ENCODE measurements around the gene GIT1. TPM values are rescaled to one million over a fixed set of nuclear protein-coding genes. Genes with fewer than 3 reads are reported as not detected.

Gene GIT1
- total and polyA plus RNA-seq, 2 of the 13 experiments (the other 11 are each of a cell fraction or from before 2014, with no cell fraction given), result 14.2 to 30.8 TPM

DNA sequence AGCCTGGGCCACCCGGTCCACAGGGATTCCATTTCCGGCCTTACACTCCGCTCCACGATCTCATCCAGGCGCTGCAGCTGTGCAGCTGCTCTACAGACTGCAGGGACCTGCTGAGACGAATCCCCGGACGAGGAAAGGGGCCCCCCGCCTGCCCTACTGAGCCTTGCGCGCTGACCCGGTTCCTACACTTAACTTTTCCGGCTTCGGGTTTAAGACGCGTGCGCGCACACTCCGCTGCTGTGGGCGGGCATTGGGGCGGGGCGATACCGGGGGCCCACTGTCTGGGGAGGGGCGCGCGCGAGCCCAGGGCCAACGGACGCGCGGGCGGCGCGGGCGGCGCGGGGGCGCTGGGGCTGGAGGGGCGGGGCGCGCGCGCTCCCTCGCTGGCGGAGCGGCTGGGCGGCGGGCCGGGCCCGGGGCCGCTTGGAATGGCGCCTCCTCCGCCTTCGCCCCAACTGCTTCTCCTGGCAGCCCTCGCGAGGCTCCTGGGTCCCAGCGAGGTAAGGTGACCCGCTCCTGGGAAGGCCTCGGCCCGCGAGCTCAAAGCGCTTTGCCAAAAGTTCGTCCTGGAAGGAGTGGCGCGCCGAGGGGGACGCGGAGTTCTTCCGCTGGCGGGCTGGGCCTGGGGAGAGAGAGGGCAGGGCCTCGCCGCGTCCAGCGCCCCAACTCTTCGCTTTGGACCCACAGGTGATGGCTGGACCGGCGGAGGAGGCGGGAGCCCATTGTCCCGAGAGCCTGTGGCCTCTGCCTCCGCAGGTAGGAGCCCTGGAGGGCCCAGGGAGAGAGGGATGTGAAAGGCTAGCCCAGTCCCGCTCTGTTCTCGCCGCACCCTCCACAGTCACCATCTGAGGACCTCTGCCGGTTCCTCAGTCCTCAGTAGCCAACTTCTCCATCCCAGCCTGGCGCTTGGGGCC is 20.9 kb downstream of the GIT1 start, which contains the start of gene TP53I13 (continued):
- TF ChIP-seq ERF (CRISPR knock-in tag; IDR thresholded peaks at IDR 0.05), result peak; percentile 23; the same call in 1 of the 2 replicates
- no peak for TF ChIP-seq NFIC (IDR thresholded peaks at IDR 0.05; ENCODE audit: low read length)
- TF ChIP-seq ZNF781 (CRISPR knock-in tag; IDR thresholded peaks at IDR 0.05; ENCODE audit: borderline replicate concordance, not compliant biosample characterization), result no peak
- TF ChIP-seq MYPOP (CRISPR knock-in tag; IDR thresholded peaks at IDR 0.05), result peak; percentile 61; the same call in 1 of the 2 replicates
- no peak for TF ChIP-seq ZKSCAN8 (CRISPR knock-in tag; IDR thresholded peaks at IDR 0.05; ENCODE audit: borderline replicate concordance)
- TF ChIP-seq IRF2 (CRISPR knock-in tag; IDR thresholded peaks at IDR 0.05), result no peak; the same call in 1 of the 2 replicates
- TF ChIP-seq ZNF570 (CRISPR knock-in tag; IDR thresholded peaks at IDR 0.05; ENCODE audit: borderline replicate concordance), result no peak
- no peak for TF ChIP-seq MYNN (CRISPR knock-in tag; IDR thresholded peaks at IDR 0.05; ENCODE audit: low read depth)
- TF ChIP-seq TCF7 (IDR thresholded peaks at IDR 0.05; ENCODE audit: low read depth), result no peak
- TF ChIP-seq ISX (CRISPR knock-in tag; conservative IDR thresholded peaks at IDR 0.05), result no peak
- TF ChIP-seq, protein P1, sequence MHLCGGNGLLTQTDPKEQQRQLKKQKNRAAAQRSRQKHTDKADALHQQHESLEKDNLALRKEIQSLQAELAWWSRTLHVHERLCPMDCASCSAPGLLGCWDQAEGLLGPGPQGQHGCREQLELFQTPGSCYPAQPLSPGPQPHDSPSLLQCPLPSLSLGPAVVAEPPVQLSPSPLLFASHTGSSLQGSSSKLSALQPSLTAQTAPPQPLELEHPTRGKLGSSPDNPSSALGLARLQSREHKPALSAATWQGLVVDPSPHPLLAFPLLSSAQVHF (CRISPR knock-in tag; IDR thresholded peaks at IDR 0.05), result no peak
- TF ChIP-seq, protein P2, sequence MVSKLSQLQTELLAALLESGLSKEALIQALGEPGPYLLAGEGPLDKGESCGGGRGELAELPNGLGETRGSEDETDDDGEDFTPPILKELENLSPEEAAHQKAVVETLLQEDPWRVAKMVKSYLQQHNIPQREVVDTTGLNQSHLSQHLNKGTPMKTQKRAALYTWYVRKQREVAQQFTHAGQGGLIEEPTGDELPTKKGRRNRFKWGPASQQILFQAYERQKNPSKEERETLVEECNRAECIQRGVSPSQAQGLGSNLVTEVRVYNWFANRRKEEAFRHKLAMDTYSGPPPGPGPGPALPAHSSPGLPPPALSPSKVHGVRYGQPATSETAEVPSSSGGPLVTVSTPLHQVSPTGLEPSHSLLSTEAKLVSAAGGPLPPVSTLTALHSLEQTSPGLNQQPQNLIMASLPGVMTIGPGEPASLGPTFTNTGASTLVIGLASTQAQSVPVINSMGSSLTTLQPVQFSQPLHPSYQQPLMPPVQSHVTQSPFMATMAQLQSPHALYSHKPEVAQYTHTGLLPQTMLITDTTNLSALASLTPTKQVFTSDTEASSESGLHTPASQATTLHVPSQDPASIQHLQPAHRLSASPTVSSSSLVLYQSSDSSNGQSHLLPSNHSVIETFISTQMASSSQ (IDR thresholded peaks at IDR 0.05; ENCODE audit: low read depth), result no peak
- TF ChIP-seq, protein P2 (CRISPR knock-in tag; IDR thresholded peaks at IDR 0.05; ENCODE audit: borderline replicate concordance), result peak; percentile 28; the same call in 1 of the 2 replicates
- TF ChIP-seq NFE2L2 (IDR thresholded peaks at IDR 0.05; ENCODE audit: low read length), result no peak
- no peak for TF ChIP-seq ZNF230 (CRISPR knock-in tag; IDR thresholded peaks at IDR 0.05)
- TF ChIP-seq ZBTB2 (CRISPR knock-in tag; IDR thresholded peaks at IDR 0.05; ENCODE audit: low read depth), result no peak
- TF ChIP-seq RAD51 (IDR thresholded peaks at IDR 0.05; ENCODE audit: borderline replicate concordance), result no peak
- peak; percentile 38 for TF ChIP-seq HNRNPLL (IDR thresholded peaks at IDR 0.05; ENCODE audit: low read depth, low read length, poor library complexity, severe bottlenecking)
- peak; percentile 74; the same call in 1 of the 2 replicates for TF ChIP-seq KLF12 (CRISPR knock-in tag; IDR thresholded peaks at IDR 0.05; ENCODE audit: borderline replicate concordance)
- no peak for TF ChIP-seq WIZ (CRISPR knock-in tag; IDR thresholded peaks at IDR 0.05)
- no peak for TF ChIP-seq ZNF557 (CRISPR knock-in tag; IDR thresholded peaks at IDR 0.05)
- no peak for TF ChIP-seq ZFYVE20 (CRISPR knock-in tag; IDR thresholded peaks at IDR 0.05; ENCODE audit: borderline replicate concordance, low read depth)
- TF ChIP-seq KLF11 (CRISPR knock-in tag; IDR thresholded peaks at IDR 0.05), result 0 out of 2 replicates have a peak, but pooled peaks have one; percentile 46
